ENCODE data around the gene UBN2. TPM values are rescaled to one million over a fixed set of nuclear protein-coding genes. Genes with fewer than 3 reads are reported as not detected.

Gene UBN2
- total RNA-seq, 4 donors from 2014 or later: 21.7 to 34.1 (median 22.5) TPM

DNA sequence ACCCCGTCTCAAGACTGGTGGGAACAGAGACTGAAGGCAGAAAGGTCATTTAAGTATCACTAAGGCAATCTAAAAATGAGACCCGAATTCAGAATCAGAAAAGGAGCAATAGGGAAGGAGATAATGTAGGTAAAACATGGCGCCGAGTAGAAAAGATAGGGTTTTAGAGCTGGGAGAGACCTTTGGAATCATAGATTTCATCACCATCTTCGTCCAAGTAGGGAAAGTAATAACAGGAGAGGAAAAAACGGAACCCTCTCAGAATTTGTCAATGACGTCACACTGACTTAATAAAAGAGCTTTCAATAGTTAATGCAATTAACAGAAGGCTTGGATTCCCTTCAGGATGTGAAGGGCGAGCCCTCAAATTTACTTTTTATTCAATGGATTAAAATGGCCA, 1.0 kb upstream of the UBN2 start:
- 76 to 79% methylated on average over 8 of the region's 8 CpGs for WGBS, 2 donors
- no peak for DNase-seq (ENCODE audit: low spot score in 2 of 2)
- intact Hi-C loops (cut with DNase I; ENCODE audit: low total_unique reads): no loop called here
- H3K4me3 ChIP-seq (ENCODE audit: low read depth, poor library complexity, severe bottlenecking): no peak overlapping the region
- no peak for TF ChIP-seq POLR2A (IDR thresholded peaks at IDR 0.05)
- TF ChIP-seq, protein P1, sequence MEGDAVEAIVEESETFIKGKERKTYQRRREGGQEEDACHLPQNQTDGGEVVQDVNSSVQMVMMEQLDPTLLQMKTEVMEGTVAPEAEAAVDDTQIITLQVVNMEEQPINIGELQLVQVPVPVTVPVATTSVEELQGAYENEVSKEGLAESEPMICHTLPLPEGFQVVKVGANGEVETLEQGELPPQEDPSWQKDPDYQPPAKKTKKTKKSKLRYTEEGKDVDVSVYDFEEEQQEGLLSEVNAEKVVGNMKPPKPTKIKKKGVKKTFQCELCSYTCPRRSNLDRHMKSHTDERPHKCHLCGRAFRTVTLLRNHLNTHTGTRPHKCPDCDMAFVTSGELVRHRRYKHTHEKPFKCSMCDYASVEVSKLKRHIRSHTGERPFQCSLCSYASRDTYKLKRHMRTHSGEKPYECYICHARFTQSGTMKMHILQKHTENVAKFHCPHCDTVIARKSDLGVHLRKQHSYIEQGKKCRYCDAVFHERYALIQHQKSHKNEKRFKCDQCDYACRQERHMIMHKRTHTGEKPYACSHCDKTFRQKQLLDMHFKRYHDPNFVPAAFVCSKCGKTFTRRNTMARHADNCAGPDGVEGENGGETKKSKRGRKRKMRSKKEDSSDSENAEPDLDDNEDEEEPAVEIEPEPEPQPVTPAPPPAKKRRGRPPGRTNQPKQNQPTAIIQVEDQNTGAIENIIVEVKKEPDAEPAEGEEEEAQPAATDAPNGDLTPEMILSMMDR (IDR thresholded peaks at IDR 0.05): no peak

DNA sequence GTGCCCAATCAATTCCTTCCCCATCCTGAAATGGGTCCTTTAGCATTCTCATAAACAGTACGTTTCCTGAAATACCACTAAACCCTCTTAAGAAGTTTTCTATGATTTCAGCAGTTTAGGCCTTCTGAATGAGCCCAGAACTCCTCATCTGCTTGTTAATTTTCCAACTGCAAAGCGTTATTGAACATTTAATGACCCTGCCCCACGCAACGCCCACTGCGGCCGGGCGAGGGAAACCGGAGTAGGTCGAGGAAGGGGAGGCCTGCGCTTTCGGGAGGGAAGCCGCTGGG, 608 bp upstream of the UBN2 start:
- no peak for TF ChIP-seq POLR2A (IDR thresholded peaks at IDR 0.05)
- TF ChIP-seq, protein P1 (IDR thresholded peaks at IDR 0.05): no peak
- peak overlapping the region; percentile 99 for H3K4me3 ChIP-seq (ENCODE audit: low read depth, poor library complexity, severe bottlenecking)
- WGBS, 2 donors: 2 to 3% methylated on average over 12 of the region's 12 CpGs
- DNase-seq (ENCODE audit: low spot score in 2 of 2): no peak
- intact Hi-C loops (cut with DNase I; ENCODE audit: low total_unique reads): no loop called here

DNA sequence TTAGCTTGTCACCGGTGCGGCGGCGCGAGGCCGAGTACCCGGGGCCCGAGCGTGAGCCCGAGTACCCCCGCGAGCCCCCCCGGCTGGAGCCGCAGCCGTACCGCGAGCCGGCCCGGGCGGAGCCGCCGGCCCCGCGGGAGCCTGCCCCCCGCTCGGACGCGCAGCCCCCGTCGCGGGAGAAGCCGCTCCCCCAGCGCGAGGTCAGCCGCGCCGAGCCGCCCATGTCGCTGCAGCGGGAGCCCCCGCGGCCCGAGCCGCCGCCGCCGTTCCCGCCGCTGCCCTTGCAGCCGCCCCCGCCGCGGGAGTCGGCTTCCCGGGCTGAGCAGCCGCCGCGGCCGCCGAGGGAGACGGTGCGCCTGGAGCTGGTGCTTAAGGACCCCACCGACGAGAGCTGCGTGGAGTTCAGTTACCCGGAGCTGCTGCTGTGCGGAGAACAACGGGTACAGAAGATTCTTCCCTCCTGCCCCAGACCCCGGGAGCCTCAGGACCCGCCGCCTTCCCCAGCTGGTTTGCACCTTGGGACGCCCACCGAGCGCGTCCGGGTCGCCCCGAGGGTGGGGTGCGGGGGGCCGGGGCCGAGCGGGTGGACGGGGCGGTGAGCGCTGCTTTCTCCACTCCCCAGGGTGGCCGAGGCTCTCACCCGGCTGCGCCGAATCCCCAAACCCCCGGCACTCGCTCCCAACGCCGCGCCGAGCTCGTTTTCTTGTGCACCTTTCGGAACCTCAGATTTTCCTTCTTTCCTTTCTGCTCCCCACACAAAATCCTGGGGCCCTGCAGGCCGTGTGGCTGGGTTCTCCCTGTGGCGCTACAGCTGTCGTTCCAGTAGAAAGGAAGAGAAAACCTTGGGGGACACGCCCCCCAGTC, 708 bp downstream of the UBN2 start:
- 1% methylated on average over 34 to 50 of the region's 101 CpGs for WGBS, 2 donors
- peak in 1 of 2 donors; percentile 88 for DNase-seq (ENCODE audit: low spot score in 2 of 2)
- intact Hi-C loops (cut with DNase I; ENCODE audit: low total_unique reads): no loop called here
- TF ChIP-seq, protein P1 (IDR thresholded peaks at IDR 0.05): no peak
- no peak for TF ChIP-seq POLR2A (IDR thresholded peaks at IDR 0.05)
- peak overlapping the region; percentile 99 for H3K4me3 ChIP-seq (ENCODE audit: low read depth, poor library complexity, severe bottlenecking)

DNA sequence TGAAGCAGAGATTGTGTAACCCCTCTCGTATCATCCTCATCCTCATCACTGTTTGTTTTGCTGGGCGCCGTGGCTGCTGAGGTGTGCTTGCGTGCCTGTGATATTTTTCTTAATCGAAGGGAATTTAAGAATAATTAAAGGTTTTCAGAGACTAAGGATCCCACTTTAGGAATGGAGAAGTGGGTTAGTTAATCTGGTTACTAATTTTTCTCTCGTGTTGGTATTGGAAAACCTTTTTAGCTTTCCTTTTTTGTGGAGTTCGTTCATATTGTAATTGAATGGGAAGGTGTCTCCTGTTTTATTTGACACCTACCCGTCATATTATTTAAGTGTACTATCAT, 1.3 kb downstream of the UBN2 start:
- no peak for DNase-seq (ENCODE audit: low spot score in 2 of 2)
- intact Hi-C loops (cut with DNase I; ENCODE audit: low total_unique reads): no loop called here
- no peak for TF ChIP-seq POLR2A (IDR thresholded peaks at IDR 0.05)
- TF ChIP-seq, protein P1 (IDR thresholded peaks at IDR 0.05): no peak
- H3K4me3 ChIP-seq (ENCODE audit: low read depth, poor library complexity, severe bottlenecking): peak overlapping the region; percentile 99
- 1 to 2% methylated on average over 8 of the region's 8 CpGs for WGBS, 2 donors

DNA sequence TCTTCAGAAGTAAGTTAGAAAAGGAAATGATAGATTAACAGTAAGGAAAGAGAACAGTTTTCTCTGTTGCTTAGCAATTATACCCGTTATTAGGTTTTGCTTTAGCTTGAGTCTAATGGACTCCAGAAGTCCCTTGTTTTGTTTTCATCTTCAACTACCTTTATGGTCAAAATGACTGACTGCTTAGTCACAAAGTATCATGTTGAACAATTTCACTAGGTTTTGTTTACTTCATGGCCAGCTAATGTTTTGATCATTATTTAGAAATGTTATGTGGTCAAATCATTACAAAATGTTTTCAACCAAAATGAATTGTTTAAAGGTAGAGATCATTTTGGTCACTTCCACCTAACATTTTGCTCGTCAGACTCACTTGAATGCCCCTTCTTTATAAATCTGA, 1.9 kb downstream of the UBN2 start:
- intact Hi-C loops (cut with DNase I; ENCODE audit: low total_unique reads): no loop called here
- TF ChIP-seq POLR2A (IDR thresholded peaks at IDR 0.05): no peak
- TF ChIP-seq, protein P1 (IDR thresholded peaks at IDR 0.05): no peak
- DNase-seq (ENCODE audit: low spot score in 2 of 2): no peak
- WGBS, 2 donors: 34 to 37% methylated on average over 2 of the region's 2 CpGs
- no peak overlapping the region for H3K4me3 ChIP-seq (ENCODE audit: low read depth, poor library complexity, severe bottlenecking)

DNA sequence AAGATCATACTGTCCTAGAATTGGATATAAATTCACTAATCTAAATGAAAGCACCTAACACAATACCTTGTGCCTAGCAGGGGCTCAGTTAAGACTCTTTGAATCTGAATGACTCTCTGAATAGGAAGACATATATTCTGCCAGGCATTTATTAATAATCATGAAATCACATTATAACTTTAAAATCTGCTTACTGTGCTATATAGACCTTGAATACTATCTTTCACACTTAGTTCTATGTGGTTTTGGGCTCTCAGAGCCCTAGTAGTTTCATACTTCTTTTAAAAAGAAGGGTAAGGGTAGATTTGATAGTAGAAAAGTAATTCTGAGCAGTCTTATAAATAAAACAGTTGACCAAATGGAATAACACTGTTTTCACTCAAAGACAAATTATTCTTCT, 10.2 kb downstream of the UBN2 start:
- TF ChIP-seq, protein P1 (IDR thresholded peaks at IDR 0.05): no peak
- TF ChIP-seq POLR2A (IDR thresholded peaks at IDR 0.05): no peak
- H3K4me3 ChIP-seq (ENCODE audit: low read depth, poor library complexity, severe bottlenecking): no peak overlapping the region
- intact Hi-C loops (cut with DNase I; ENCODE audit: low total_unique reads): no loop called here
- DNase-seq (ENCODE audit: low spot score in 2 of 2): no peak

Measured in lower leg skin (tissue), 4 donors.